Measurements from ENCODE around the gene LPAR6. TPM values are rescaled to one million over a fixed set of nuclear protein-coding genes. Genes with fewer than 3 reads are reported as not detected.

LPAR6 gene
- total and polyA plus RNA-seq, 4 experiments from 2014 or later, result 69.1 to 134 (median 90.1) TPM

DNA sequence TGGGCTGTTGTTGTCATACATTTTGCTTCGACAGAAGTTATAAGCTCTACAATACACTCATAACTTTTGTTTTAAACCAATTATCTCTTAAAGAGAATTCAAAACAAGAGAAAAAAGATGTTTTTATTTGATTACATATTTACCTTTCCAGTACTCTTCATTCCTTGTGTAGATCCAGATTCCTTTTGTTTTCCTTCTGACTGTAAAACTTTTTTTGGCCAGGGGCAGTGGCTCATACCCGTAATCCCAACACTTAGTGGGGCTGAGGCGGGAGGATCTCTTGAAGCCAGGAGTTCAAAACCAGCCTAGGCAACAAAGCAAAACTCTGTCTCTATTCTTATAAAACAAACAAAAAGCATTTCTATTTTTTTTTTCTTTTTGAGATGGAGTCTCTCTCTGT, 21.7 kb downstream of the LPAR6 start:
- Histone ChIP-seq H3K4me1 (ENCODE audit: insufficient read depth, low read length) (no peaks in the 10 kb centered on the region), H3K36me3 (ENCODE audit: insufficient read depth, low read length) (no peaks in the 10 kb centered on the region), H3K9me3 (ENCODE audit: control insufficient read depth in 1 of 2, low read length in 2 of 2) (no peaks in the 10 kb centered on the region), H3K27ac (ENCODE audit: low read depth, low read length) (no peak overlapping the region), H3K4me3 (ENCODE audit: low read length in 2 of 2) (no peak overlapping the region), H3K27me3 (ENCODE audit: insufficient read depth, low read length) (no peaks in the 10 kb centered on the region)
- Mint-ChIP-seq H3K4me1 (peaks cover 5 to 17% (median 8%) of the 10 kb centered on the region in 4 donors), H3K4me3 (no peak overlapping the region), H3K27ac (no peak overlapping the region), H3K9me3 (peaks cover 0 to 34% (median 22%) of the 10 kb centered on the region in 8 donors), H3K36me3 (peaks cover 45 to 81% of the 10 kb centered on the region in 2 donors), H3K27me3 (no peaks in the 10 kb centered on the region)
- intact Hi-C loops (cut with micrococcal nuclease), result no loop called here
- no peak for DNase-seq
- ChIA-PET CTCF (ENCODE audit: partially characterized antibody) (no interaction called here), POLR2A (ENCODE audit: partially characterized antibody) (no interaction called here)

DNA sequence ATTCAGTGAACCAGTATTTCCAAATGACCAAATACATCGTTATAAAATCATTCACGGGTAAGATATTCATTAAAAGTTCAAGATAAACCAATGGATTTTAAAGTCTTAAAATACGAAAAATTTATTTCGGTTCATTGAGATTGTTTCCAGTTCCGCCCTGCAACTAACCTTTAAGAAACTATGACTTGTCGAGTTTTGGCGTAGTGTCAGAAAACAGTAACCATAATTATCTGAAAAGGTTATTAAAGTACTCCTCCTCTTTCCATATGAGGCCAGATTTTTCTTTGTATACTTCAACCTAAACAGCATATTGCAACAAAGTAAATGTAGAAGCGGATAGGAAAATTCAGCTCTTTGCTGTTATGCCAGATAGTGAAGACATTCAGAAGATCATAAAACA, 26.1 kb downstream of the LPAR6 start:
- no peak overlapping the region for H3K4me3 ChIP-seq (ENCODE audit: low read length in 2 of 2)
- Mint-ChIP-seq H3K4me3 (no peak overlapping the region), H3K36me3 (peaks cover 34 to 54% of the 10 kb centered on the region in 2 donors), H3K27me3 (no peaks in the 10 kb centered on the region), H3K9me3 (peaks cover 0 to 9% (median 4%) of the 10 kb centered on the region in 8 donors), H3K4me1 (peaks cover 6 to 14% (median 11%) of the 10 kb centered on the region in 4 donors), H3K27ac (no peak overlapping the region)
- ChIA-PET POLR2A (ENCODE audit: partially characterized antibody) (no interaction called here), CTCF (ENCODE audit: partially characterized antibody) (interaction anchor here (1.5 kb wide), 1 partner anchor 149 kb away, joined by 3 read pairs; no protein-coding TSS in a partner anchor)
- no peaks in the 10 kb centered on the region for H3K27me3 ChIP-seq (ENCODE audit: insufficient read depth, low read length)
- intact Hi-C loops (cut with micrococcal nuclease), result no loop called here
- no peak for DNase-seq
- no peaks in the 10 kb centered on the region for H3K36me3 ChIP-seq (ENCODE audit: insufficient read depth, low read length)
- H3K4me1 ChIP-seq (ENCODE audit: insufficient read depth, low read length), result no peaks in the 10 kb centered on the region
- H3K9me3 ChIP-seq (ENCODE audit: control insufficient read depth in 1 of 2, low read length in 2 of 2), result no peaks in the 10 kb centered on the region
- H3K27ac ChIP-seq (ENCODE audit: low read depth, low read length), result no peak overlapping the region

DNA sequence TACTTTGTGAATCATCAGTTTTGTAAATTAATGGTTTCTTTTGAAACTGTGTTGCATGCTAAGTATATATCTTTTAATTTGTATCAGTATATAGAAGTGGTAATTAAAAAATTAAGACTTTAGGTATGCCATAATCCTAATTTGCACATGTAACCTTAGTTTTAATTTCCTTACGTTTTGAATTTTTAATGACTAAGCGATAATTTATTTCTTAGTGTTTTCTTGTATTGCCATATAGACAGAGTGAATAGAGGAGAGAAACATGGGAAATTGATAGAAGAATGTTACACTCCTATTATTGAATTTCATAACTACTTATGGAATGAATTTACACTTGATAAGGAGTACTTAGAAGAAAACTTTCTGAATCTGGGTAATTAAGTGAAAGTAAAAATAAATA, 29.5 kb downstream of the LPAR6 start:
- intact Hi-C loops (cut with micrococcal nuclease), result no loop called here
- Histone ChIP-seq H3K27ac (ENCODE audit: low read depth, low read length) (no peak overlapping the region), H3K4me3 (ENCODE audit: low read length in 2 of 2) (no peak overlapping the region), H3K9me3 (ENCODE audit: control insufficient read depth in 1 of 2, low read length in 2 of 2) (no peaks in the 10 kb centered on the region), H3K27me3 (ENCODE audit: insufficient read depth, low read length) (no peaks in the 10 kb centered on the region), H3K36me3 (ENCODE audit: insufficient read depth, low read length) (peaks cover 5% of the 10 kb centered on the region), H3K4me1 (ENCODE audit: insufficient read depth, low read length) (no peaks in the 10 kb centered on the region)
- peaks cover 0 to 10% (median 5%) of the 10 kb centered on the region in 4 donors for H3K4me1 Mint-ChIP-seq
- DNase-seq, result no peak
- H3K27ac Mint-ChIP-seq, result no peak overlapping the region
- H3K27me3 Mint-ChIP-seq, result no peaks in the 10 kb centered on the region
- peaks cover 33 to 44% of the 10 kb centered on the region in 2 donors for H3K36me3 Mint-ChIP-seq
- ChIA-PET CTCF (ENCODE audit: partially characterized antibody) (no interaction called here), POLR2A (ENCODE audit: partially characterized antibody) (no interaction called here)
- H3K4me3 Mint-ChIP-seq, result no peak overlapping the region
- no peaks in the 10 kb centered on the region for H3K9me3 Mint-ChIP-seq

DNA sequence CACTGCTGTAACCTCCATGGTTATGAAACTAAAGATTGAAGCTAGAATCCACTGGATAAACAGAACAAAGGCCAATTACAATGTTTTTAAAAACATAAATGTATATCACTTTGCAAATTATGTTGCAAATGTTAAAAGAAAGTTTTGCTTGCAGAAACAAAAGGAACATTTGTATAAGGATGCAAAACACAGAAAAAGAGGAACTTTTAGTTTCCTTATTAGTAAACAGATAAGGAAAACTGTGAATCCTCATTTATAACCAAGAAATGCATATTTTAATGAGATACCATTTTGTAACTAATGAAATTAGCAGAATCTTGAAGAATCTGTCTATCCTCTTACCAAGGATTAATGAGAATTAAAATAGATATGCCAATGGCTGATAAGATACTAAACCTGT, 32.3 kb downstream of the LPAR6 start:
- H3K4me1 Mint-ChIP-seq, result peaks cover 0 to 6% (median 2%) of the 10 kb centered on the region in 4 donors
- H3K9me3 ChIP-seq (ENCODE audit: control insufficient read depth in 1 of 2, low read length in 2 of 2), result no peaks in the 10 kb centered on the region
- ChIA-PET POLR2A (ENCODE audit: partially characterized antibody) (no interaction called here), CTCF (ENCODE audit: partially characterized antibody) (interaction anchor here (1.0 kb wide), 1 partner anchor 199 kb away, joined by 3 read pairs; no protein-coding TSS in a partner anchor)
- H3K27me3 ChIP-seq (ENCODE audit: insufficient read depth, low read length), result no peaks in the 10 kb centered on the region
- peaks cover 38 to 39% of the 10 kb centered on the region in 2 donors for H3K36me3 Mint-ChIP-seq
- no peaks in the 10 kb centered on the region for H3K27me3 Mint-ChIP-seq
- intact Hi-C loops (cut with micrococcal nuclease), result no loop called here
- DNase-seq, result no peak
- no peak overlapping the region for H3K27ac Mint-ChIP-seq
- no peaks in the 10 kb centered on the region for H3K9me3 Mint-ChIP-seq
- no peaks in the 10 kb centered on the region for H3K4me1 ChIP-seq (ENCODE audit: insufficient read depth, low read length)
- H3K4me3 ChIP-seq (ENCODE audit: low read length in 2 of 2), result no peak overlapping the region
- H3K36me3 ChIP-seq (ENCODE audit: insufficient read depth, low read length), result peaks cover 5% of the 10 kb centered on the region
- no peak overlapping the region for H3K27ac ChIP-seq (ENCODE audit: low read depth, low read length)
- H3K4me3 Mint-ChIP-seq, result no peak overlapping the region

DNA sequence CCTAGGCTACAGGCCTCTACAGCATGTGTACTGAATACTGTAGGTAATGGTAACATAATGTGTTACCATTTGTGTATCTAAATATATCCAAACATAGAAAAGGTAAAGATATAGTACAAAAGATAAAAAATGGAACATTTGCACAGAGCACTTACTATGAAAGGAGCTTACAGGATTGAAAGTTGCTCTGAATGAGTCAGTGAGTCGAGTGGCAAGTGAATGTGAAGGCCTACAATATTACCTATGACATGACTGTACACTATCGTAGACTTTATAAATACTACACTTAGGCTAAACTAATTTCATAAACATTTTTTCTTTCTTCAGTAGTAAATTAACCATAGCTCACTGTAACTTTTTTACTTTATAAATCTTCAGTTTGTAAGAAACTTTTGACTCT, 35.1 kb downstream of the LPAR6 start:
- no peak overlapping the region for H3K27ac ChIP-seq (ENCODE audit: low read depth, low read length)
- Mint-ChIP-seq H3K4me3 (no peak overlapping the region), H3K4me1 (no peaks in the 10 kb centered on the region), H3K36me3 (peaks cover 42 to 45% of the 10 kb centered on the region in 2 donors), H3K27ac (no peak overlapping the region), H3K27me3 (no peaks in the 10 kb centered on the region), H3K9me3 (peaks cover 0 to 3% (median 0%) of the 10 kb centered on the region in 8 donors)
- H3K4me1 ChIP-seq (ENCODE audit: insufficient read depth, low read length), result no peaks in the 10 kb centered on the region
- no peaks in the 10 kb centered on the region for H3K27me3 ChIP-seq (ENCODE audit: insufficient read depth, low read length)
- CTCF ChIA-PET (ENCODE audit: partially characterized antibody), result interaction anchor here (0.9 to 1.6 kb wide), 2 partner anchors 45 to 202 kb away, joined by 3 to 5 read pairs; no protein-coding TSS in a partner anchor
- no peaks in the 10 kb centered on the region for H3K9me3 ChIP-seq (ENCODE audit: control insufficient read depth in 1 of 2, low read length in 2 of 2)
- peaks cover 8% of the 10 kb centered on the region for H3K36me3 ChIP-seq (ENCODE audit: insufficient read depth, low read length)
- intact Hi-C loops (cut with micrococcal nuclease), result no loop called here
- H3K4me3 ChIP-seq (ENCODE audit: low read length in 2 of 2), result no peak overlapping the region
- no peak for DNase-seq
- POLR2A ChIA-PET (ENCODE audit: partially characterized antibody), result interaction anchor here (0.7 to 0.9 kb wide), 2 partner anchors 25 to 154 kb away, joined by 3 read pairs; no protein-coding TSS in a partner anchor

DNA sequence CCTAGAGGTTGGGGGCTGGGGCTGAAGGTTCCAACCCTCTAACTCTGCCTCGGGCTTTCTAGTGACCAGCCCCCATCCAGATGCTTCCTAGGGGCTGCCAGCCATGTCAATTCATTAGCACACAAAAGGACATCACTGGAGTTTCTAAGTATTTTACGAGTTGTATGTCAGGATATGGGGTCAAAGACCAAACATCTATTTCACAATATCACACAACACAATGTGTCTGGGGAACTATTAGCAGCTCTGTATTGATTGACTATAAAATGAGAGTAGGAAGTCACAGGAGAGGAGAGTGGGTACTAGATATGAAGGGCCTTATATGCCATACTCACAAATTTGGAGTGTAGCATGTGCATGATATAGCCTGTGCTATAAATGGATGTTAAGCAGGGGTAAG, 42.1 kb downstream of the LPAR6 start:
- no peaks in the 10 kb centered on the region for H3K27me3 Mint-ChIP-seq
- H3K36me3 Mint-ChIP-seq, result peaks cover 21 to 34% of the 10 kb centered on the region in 2 donors
- Histone ChIP-seq H3K4me3 (ENCODE audit: low read length in 2 of 2) (no peak overlapping the region), H3K36me3 (ENCODE audit: insufficient read depth, low read length) (peaks cover 4% of the 10 kb centered on the region), H3K4me1 (ENCODE audit: insufficient read depth, low read length) (no peaks in the 10 kb centered on the region), H3K27me3 (ENCODE audit: insufficient read depth, low read length) (no peaks in the 10 kb centered on the region), H3K27ac (ENCODE audit: low read depth, low read length) (no peak overlapping the region), H3K9me3 (ENCODE audit: control insufficient read depth in 1 of 2, low read length in 2 of 2) (no peaks in the 10 kb centered on the region)
- peaks cover 0 to 3% (median 0%) of the 10 kb centered on the region in 8 donors for H3K9me3 Mint-ChIP-seq
- H3K4me1 Mint-ChIP-seq, result peaks cover 0 to 4% (median 2%) of the 10 kb centered on the region in 4 donors
- ChIA-PET POLR2A (ENCODE audit: partially characterized antibody) (no interaction called here), CTCF (ENCODE audit: partially characterized antibody) (no interaction called here)
- H3K4me3 Mint-ChIP-seq, result no peak overlapping the region
- peak overlapping the region in 1 of 7 donors; percentile 54 for H3K27ac Mint-ChIP-seq
- intact Hi-C loops (cut with micrococcal nuclease), result no loop called here
- DNase-seq, result no peak

DNA sequence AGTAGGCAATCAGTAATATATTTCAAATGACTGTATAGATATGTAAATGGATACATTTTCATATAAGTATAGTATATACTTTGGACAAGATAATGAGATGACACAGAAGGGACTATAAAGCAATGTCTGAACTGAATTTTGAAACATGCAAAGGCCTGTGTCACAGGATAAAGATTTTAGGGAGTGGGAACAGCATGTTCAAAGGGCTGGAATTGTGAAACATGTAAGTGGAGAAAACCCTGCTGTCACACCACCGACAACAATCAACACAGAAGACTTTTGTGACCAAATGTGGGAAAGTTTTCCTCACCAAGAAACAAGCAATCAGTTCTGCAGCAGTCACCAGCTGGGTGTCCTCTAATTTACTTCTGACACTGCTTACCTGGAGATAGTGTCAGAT, 42.9 kb downstream of the LPAR6 start:
- Mint-ChIP-seq H3K4me1 (peaks cover 0 to 4% (median 2%) of the 10 kb centered on the region in 4 donors), H3K27ac (peak overlapping the region in 1 of 7 donors; percentile 25), H3K27me3 (no peaks in the 10 kb centered on the region), H3K9me3 (peaks cover 0 to 3% (median 0%) of the 10 kb centered on the region in 8 donors), H3K4me3 (no peak overlapping the region), H3K36me3 (peaks cover 20 to 30% of the 10 kb centered on the region in 2 donors)
- Histone ChIP-seq H3K27ac (ENCODE audit: low read depth, low read length) (no peak overlapping the region), H3K4me3 (ENCODE audit: low read length in 2 of 2) (no peak overlapping the region), H3K9me3 (ENCODE audit: control insufficient read depth in 1 of 2, low read length in 2 of 2) (no peaks in the 10 kb centered on the region), H3K4me1 (ENCODE audit: insufficient read depth, low read length) (no peaks in the 10 kb centered on the region), H3K36me3 (ENCODE audit: insufficient read depth, low read length) (peaks cover 8% of the 10 kb centered on the region), H3K27me3 (ENCODE audit: insufficient read depth, low read length) (no peaks in the 10 kb centered on the region)
- no peak for DNase-seq
- ChIA-PET POLR2A (ENCODE audit: partially characterized antibody) (no interaction called here), CTCF (ENCODE audit: partially characterized antibody) (no interaction called here)
- intact Hi-C loops (cut with micrococcal nuclease), result no loop called here

All from CD4-positive, alpha-beta memory T cell (primary cell).